Measurements from ENCODE around the gene CTDP1. TPM values are rescaled to one million over a fixed set of nuclear protein-coding genes. Genes with fewer than 3 reads are reported as not detected.
A peak's percentile ranks its signal among the peaks of the same experiment; 100 is the strongest.

Gene CTDP1
- total RNA-seq, 1 donor, result 20.7 TPM

GRCh38 chr18:79644666-79645057 lies 34.9 kb upstream of the CTDP1 start:
- H3K4me3 ChIP-seq (ENCODE audit: low read depth, low read length), result no peak overlapping the region
- DNase-seq (ENCODE audit: low read depth), result peak; percentile 36
- TF ChIP-seq CTCF (IDR thresholded peaks at IDR 0.05; ENCODE audit: insufficient read depth, low read depth, low read length), result no peak

GRCh38 chr18:79645291-79645983 lies 34.2 kb upstream of the CTDP1 start:
- DNase-seq (ENCODE audit: low read depth), result no peak
- H3K4me3 ChIP-seq (ENCODE audit: low read depth, low read length), result no peak overlapping the region
- no peak for TF ChIP-seq CTCF (IDR thresholded peaks at IDR 0.05; ENCODE audit: insufficient read depth, low read depth, low read length)

GRCh38 chr18:79647307-79647706 lies 32.3 kb upstream of the CTDP1 start:
- H3K4me3 ChIP-seq (ENCODE audit: low read depth, low read length), result no peak overlapping the region
- no peak for DNase-seq (ENCODE audit: low read depth)
- TF ChIP-seq CTCF (IDR thresholded peaks at IDR 0.05; ENCODE audit: insufficient read depth, low read depth, low read length), result no peak

GRCh38 chr18:79650959-79651358 lies 28.6 kb upstream of the CTDP1 start:
- no peak for TF ChIP-seq CTCF (IDR thresholded peaks at IDR 0.05; ENCODE audit: insufficient read depth, low read depth, low read length)
- no peak for DNase-seq (ENCODE audit: low read depth)
- H3K4me3 ChIP-seq (ENCODE audit: low read depth, low read length), result no peak overlapping the region

- TF ChIP-seq CTCF (IDR thresholded peaks at IDR 0.05; ENCODE audit: insufficient read depth, low read depth, low read length), result no peak
- no peak overlapping the region for H3K4me3 ChIP-seq (ENCODE audit: low read depth, low read length)
- no peak for DNase-seq (ENCODE audit: low read depth)
These were observed 22.1 kb upstream of the CTDP1 start for GRCh38 chr18:79657342-79657996.

GRCh38 chr18:79658366-79658765 lies 21.2 kb upstream of the CTDP1 start:
- H3K4me3 ChIP-seq (ENCODE audit: low read depth, low read length), result no peak overlapping the region
- TF ChIP-seq CTCF (IDR thresholded peaks at IDR 0.05; ENCODE audit: insufficient read depth, low read depth, low read length), result no peak
- no peak for DNase-seq (ENCODE audit: low read depth)

All from fibroblast of villous mesenchyme (primary cell).